Activated naive CD4-positive, alpha-beta T cell treated with anti-CD3 and anti-CD28 coated beads, Interleukin-2, amount 10 ng/mL, durations not matched to agents 7 days and 5 days (primary cell): Measurements from ENCODE around the gene RASSF5.

Source experiments
- CTCF ChIA-PET: fragments of 350-600 bp; sonication (Branson Sonifier 250); formaldehyde crosslinking; loops from one replicate; lab custom pipeline; 2021; ENCODE audit warnings: antibody characterized with exemption; lab: Charles Lee
- DNase-seq: peaks from one replicate; pipeline ENCODE4 v3.0.0-alpha.2; 2020
- H3K27ac Mint-ChIP-seq: one replicate; pipeline ENCODE4 v1.8.0; 2021; ENCODE audit warnings: mild to moderate bottlenecking, moderate library complexity, mixed read lengths
- H3K27me3 Mint-ChIP-seq: one replicate; pipeline ENCODE4 v1.8.0; 2021; ENCODE audit warnings: mild to moderate bottlenecking, mixed read lengths
- H3K36me3 Mint-ChIP-seq: one replicate; pipeline ENCODE4 v1.8.0; 2021; ENCODE audit warnings: mixed read lengths
- H3K4me1 Mint-ChIP-seq: one replicate; pipeline ENCODE4 v1.8.0; 2021; ENCODE audit warnings: mixed read lengths
- H3K4me3 Mint-ChIP-seq: one replicate; pipeline ENCODE4 v1.8.0; 2021; ENCODE audit warnings: mild to moderate bottlenecking, moderate library complexity, mixed read lengths
- H3K9me3 Mint-ChIP-seq: one replicate; pipeline ENCODE4 v1.8.0; 2021; ENCODE audit warnings: mixed read lengths

The RASSF5 gene

GRCh38 chr1:206469933-206470691 lies 37.2 kb upstream of the RASSF5 start, which contains the start of gene IKBKE:
Gene IKBKE, plus strand, starts transcription at chr1:206470476. Its CDS starts 2,752 bp downstream, at chr1:206473228.
- DNase-seq: peak; percentile 75
- peaks cover 36% of the 10 kb centered on the region for H3K36me3 Mint-ChIP-seq
- peak within 1 kb of the TSS; percentile 72 for H3K4me3 Mint-ChIP-seq
- H3K27ac Mint-ChIP-seq: peak within 1 kb of the TSS; percentile 67
- peaks cover 88% of the 10 kb centered on the region for H3K4me1 Mint-ChIP-seq
- no peaks in the 10 kb centered on the region for H3K9me3 Mint-ChIP-seq
- CTCF ChIA-PET: interaction anchor here (0.9 to 5.7 kb wide), 14 partner anchors 8 to 193 kb away, joined by 3 to 43 read pairs (median 6); partner anchors contain the start of genes EIF2D and RASSF5
- no peaks in the 10 kb centered on the region for H3K27me3 Mint-ChIP-seq

- Mint-ChIP-seq H3K9me3 (no peaks in the 10 kb centered on the region), H3K4me3 (peak overlapping the region; percentile 72), H3K4me1 (peaks cover 83% of the 10 kb centered on the region), H3K27ac (peak overlapping the region; percentile 67), H3K27me3 (no peaks in the 10 kb centered on the region), H3K36me3 (peaks cover 44% of the 10 kb centered on the region)
- CTCF ChIA-PET: interaction anchor here (1.0 to 5.7 kb wide), 14 partner anchors 9 to 193 kb away, joined by 3 to 43 read pairs (median 6); partner anchors contain the start of genes EIF2D and RASSF5
- DNase-seq: peak; percentile 77
Measured at GRCh38 chr1:206470692-206471414, 36.5 kb upstream of the RASSF5 start.

- Mint-ChIP-seq H3K27ac (peak overlapping the region; percentile 67), H3K9me3 (no peaks in the 10 kb centered on the region), H3K27me3 (no peaks in the 10 kb centered on the region), H3K4me3 (peak overlapping the region; percentile 72), H3K4me1 (peaks cover 78% of the 10 kb centered on the region), H3K36me3 (peaks cover 47% of the 10 kb centered on the region)
- DNase-seq: no peak
- CTCF ChIA-PET: interaction anchor here (1.2 to 5.7 kb wide), 8 partner anchors 8 to 188 kb away, joined by 3 to 43 read pairs (median 11); no protein-coding TSS in a partner anchor
Measured at GRCh38 chr1:206471415-206471801, 35.9 kb upstream of the RASSF5 start.

- Mint-ChIP-seq H3K36me3 (peaks cover 53% of the 10 kb centered on the region), H3K27me3 (no peaks in the 10 kb centered on the region), H3K4me3 (peak overlapping the region; percentile 72), H3K9me3 (no peaks in the 10 kb centered on the region), H3K27ac (peak overlapping the region; percentile 85), H3K4me1 (peaks cover 72% of the 10 kb centered on the region)
- no peak for DNase-seq
- CTCF ChIA-PET: interaction anchor here (1.1 to 5.7 kb wide), 7 partner anchors 7 to 187 kb away, joined by 3 to 43 read pairs (median 12); partner anchors contain the start of gene EIF2D
Measured at GRCh38 chr1:206472024-206472423, 35.3 kb upstream of the RASSF5 start.

- H3K27me3 Mint-ChIP-seq: no peaks in the 10 kb centered on the region
- H3K36me3 Mint-ChIP-seq: peaks cover 57% of the 10 kb centered on the region
- peak overlapping the region; percentile 72 for H3K4me3 Mint-ChIP-seq
- H3K27ac Mint-ChIP-seq: peak overlapping the region; percentile 85
- H3K4me1 Mint-ChIP-seq: peaks cover 70% of the 10 kb centered on the region
- CTCF ChIA-PET: interaction anchor here (1.1 to 5.7 kb wide), 3 partner anchors 11 to 140 kb away, joined by 3 to 43 read pairs (median 3); partner anchors contain the start of gene EIF2D
- no peaks in the 10 kb centered on the region for H3K9me3 Mint-ChIP-seq
- peak; percentile 48 for DNase-seq
Measured at GRCh38 chr1:206472454-206472853, 34.9 kb upstream of the RASSF5 start.

GRCh38 chr1:206472886-206473285 lies 34.4 kb upstream of the RASSF5 start:
- Mint-ChIP-seq H3K4me1 (peaks cover 66% of the 10 kb centered on the region), H3K27me3 (no peaks in the 10 kb centered on the region), H3K27ac (peak overlapping the region; percentile 85), H3K36me3 (peaks cover 57% of the 10 kb centered on the region), H3K9me3 (no peaks in the 10 kb centered on the region), H3K4me3 (peak overlapping the region; percentile 72)
- CTCF ChIA-PET: interaction anchor here (1.0 to 5.7 kb wide), 3 partner anchors 9 to 139 kb away, joined by 3 to 43 read pairs (median 3); partner anchors contain the start of gene EIF2D
- no peak for DNase-seq

- CTCF ChIA-PET: interaction anchor here (0.7 kb wide), 1 partner anchor 188 kb away, joined by 3 read pairs; no protein-coding TSS in a partner anchor
- Mint-ChIP-seq H3K4me1 (peaks cover 47% of the 10 kb centered on the region), H3K27me3 (no peaks in the 10 kb centered on the region), H3K9me3 (no peaks in the 10 kb centered on the region), H3K4me3 (no peak overlapping the region), H3K36me3 (peaks cover 77% of the 10 kb centered on the region), H3K27ac (no peak overlapping the region)
- DNase-seq: no peak
Measured at GRCh38 chr1:206476058-206476457, 31.3 kb upstream of the RASSF5 start.

- DNase-seq: no peak
- Mint-ChIP-seq H3K36me3 (peaks cover 78% of the 10 kb centered on the region), H3K27me3 (no peaks in the 10 kb centered on the region), H3K4me1 (peaks cover 42% of the 10 kb centered on the region), H3K9me3 (no peaks in the 10 kb centered on the region), H3K4me3 (no peak overlapping the region), H3K27ac (peak overlapping the region; percentile 26)
- CTCF ChIA-PET: interaction anchor here (0.7 to 3.7 kb wide), 4 partner anchors 11 to 188 kb away, joined by 3 to 31 read pairs (median 16); no protein-coding TSS in a partner anchor
Measured at GRCh38 chr1:206476591-206476990, 30.7 kb upstream of the RASSF5 start.

GRCh38 chr1:206477110-206477509 lies 30.2 kb upstream of the RASSF5 start:
- no peaks in the 10 kb centered on the region for H3K27me3 Mint-ChIP-seq
- peaks cover 37% of the 10 kb centered on the region for H3K4me1 Mint-ChIP-seq
- CTCF ChIA-PET: interaction anchor here (0.6 to 5.1 kb wide), 6 partner anchors 11 to 187 kb away, joined by 3 to 58 read pairs (median 16); no protein-coding TSS in a partner anchor
- peak overlapping the region; percentile 12 for H3K27ac Mint-ChIP-seq
- no peak overlapping the region for H3K4me3 Mint-ChIP-seq
- no peaks in the 10 kb centered on the region for H3K9me3 Mint-ChIP-seq
- DNase-seq: no peak
- peaks cover 75% of the 10 kb centered on the region for H3K36me3 Mint-ChIP-seq

GRCh38 chr1:206477581-206478380 lies 29.6 kb upstream of the RASSF5 start:
- CTCF ChIA-PET: interaction anchor here (0.6 to 5.1 kb wide), 7 partner anchors 12 to 187 kb away, joined by 3 to 58 read pairs (median 6); no protein-coding TSS in a partner anchor
- no peak for DNase-seq
- peaks cover 30% of the 10 kb centered on the region for H3K4me1 Mint-ChIP-seq
- H3K27me3 Mint-ChIP-seq: no peaks in the 10 kb centered on the region
- H3K9me3 Mint-ChIP-seq: no peaks in the 10 kb centered on the region
- H3K27ac Mint-ChIP-seq: peak overlapping the region; percentile 12
- H3K4me3 Mint-ChIP-seq: no peak overlapping the region
- H3K36me3 Mint-ChIP-seq: peaks cover 75% of the 10 kb centered on the region

GRCh38 chr1:206478746-206479145 lies 28.6 kb upstream of the RASSF5 start:
- no peak for DNase-seq
- Mint-ChIP-seq H3K36me3 (peaks cover 75% of the 10 kb centered on the region), H3K4me1 (peaks cover 22% of the 10 kb centered on the region), H3K27me3 (no peaks in the 10 kb centered on the region), H3K4me3 (no peak overlapping the region), H3K27ac (no peak overlapping the region), H3K9me3 (no peaks in the 10 kb centered on the region)
- CTCF ChIA-PET: interaction anchor here (0.6 to 5.1 kb wide), 21 partner anchors 8 to 234 kb away, joined by 3 to 58 read pairs (median 6); partner anchors contain the start of genes EIF2D and IKBKE

- Mint-ChIP-seq H3K4me3 (no peak overlapping the region), H3K9me3 (no peaks in the 10 kb centered on the region), H3K27me3 (no peaks in the 10 kb centered on the region), H3K27ac (peak overlapping the region; percentile 58), H3K36me3 (peaks cover 71% of the 10 kb centered on the region), H3K4me1 (peaks cover 16% of the 10 kb centered on the region)
- CTCF ChIA-PET: interaction anchor here (0.6 to 5.1 kb wide), 27 partner anchors 9 to 233 kb away, joined by 3 to 58 read pairs (median 5); partner anchors contain the start of genes EIF2D, IKBKE and RASSF5
- DNase-seq: peak; percentile 79
Measured at GRCh38 chr1:206479183-206480125, 27.9 kb upstream of the RASSF5 start.
